BE2C (cell line): Measurements from ENCODE around the gene NLGN1.

Experiments
- DNase-seq: peaks from one replicate; pipeline ENCODE4 v3.0.0-alpha.2; 2020
- H3K27me3 ChIP-seq: fragments of 250-450 bp; sonication (Bioruptor Pico); 2 replicates; pipeline ENCODE4 v1.5.1; 2020; ENCODE audit warnings: mild to moderate bottlenecking
- H3K36me3 ChIP-seq: fragments of 250-450 bp; sonication (Bioruptor Pico); 2 replicates; pipeline ENCODE4 v1.5.1; 2020; ENCODE audit warnings: mild to moderate bottlenecking
- H3K4me1 ChIP-seq: fragments of 250-450 bp; sonication (Bioruptor Pico); 2 replicates; pipeline ENCODE4 v1.5.1; 2020
- H3K4me3 ChIP-seq: 2 replicates; pipeline ENCODE4 v1.5.1; 2011; ENCODE audit warnings: low read depth, low read length
- H3K9me3 ChIP-seq: fragments of 250-450 bp; sonication (Bioruptor Pico); 2 replicates; pipeline ENCODE4 v1.5.1; 2020
- TF ChIP-seq, protein P1 (sequence below): IDR thresholded peaks from 2 replicates; pipeline ENCODE4 v1.5.1; 2012; ENCODE audit warnings: mild to moderate bottlenecking, low read depth, low read length

Gene NLGN1

GRCh38 chr3:174146008-174146407 is 748.5 kb downstream of the NLGN1 start:
- no peaks in the 10 kb centered on the region for H3K9me3 ChIP-seq
- TF ChIP-seq, protein P1, sequence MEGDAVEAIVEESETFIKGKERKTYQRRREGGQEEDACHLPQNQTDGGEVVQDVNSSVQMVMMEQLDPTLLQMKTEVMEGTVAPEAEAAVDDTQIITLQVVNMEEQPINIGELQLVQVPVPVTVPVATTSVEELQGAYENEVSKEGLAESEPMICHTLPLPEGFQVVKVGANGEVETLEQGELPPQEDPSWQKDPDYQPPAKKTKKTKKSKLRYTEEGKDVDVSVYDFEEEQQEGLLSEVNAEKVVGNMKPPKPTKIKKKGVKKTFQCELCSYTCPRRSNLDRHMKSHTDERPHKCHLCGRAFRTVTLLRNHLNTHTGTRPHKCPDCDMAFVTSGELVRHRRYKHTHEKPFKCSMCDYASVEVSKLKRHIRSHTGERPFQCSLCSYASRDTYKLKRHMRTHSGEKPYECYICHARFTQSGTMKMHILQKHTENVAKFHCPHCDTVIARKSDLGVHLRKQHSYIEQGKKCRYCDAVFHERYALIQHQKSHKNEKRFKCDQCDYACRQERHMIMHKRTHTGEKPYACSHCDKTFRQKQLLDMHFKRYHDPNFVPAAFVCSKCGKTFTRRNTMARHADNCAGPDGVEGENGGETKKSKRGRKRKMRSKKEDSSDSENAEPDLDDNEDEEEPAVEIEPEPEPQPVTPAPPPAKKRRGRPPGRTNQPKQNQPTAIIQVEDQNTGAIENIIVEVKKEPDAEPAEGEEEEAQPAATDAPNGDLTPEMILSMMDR, result no peak
- no peaks in the 10 kb centered on the region for H3K27me3 ChIP-seq

DNA sequence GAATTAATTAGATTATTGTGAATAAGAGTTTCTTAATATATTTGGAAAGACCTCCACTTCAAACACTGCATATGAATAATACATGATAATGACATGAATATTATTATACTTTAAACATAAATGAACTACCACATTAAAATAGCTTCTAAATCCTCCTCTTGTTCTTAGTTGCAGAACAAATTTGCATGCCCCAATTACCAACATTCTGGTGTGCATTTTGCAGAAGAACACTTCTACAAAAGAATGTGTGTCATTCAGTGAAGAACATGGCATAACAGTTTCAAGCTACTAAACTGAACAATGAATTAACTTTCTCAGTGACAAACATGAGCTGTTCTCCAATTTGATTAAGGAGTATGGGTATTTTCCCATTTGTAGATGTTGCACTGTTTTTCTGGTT is 750.3 kb downstream of the NLGN1 start:
- Histone ChIP-seq H3K27me3 (no peaks in the 10 kb centered on the region), H3K4me1 (no peaks in the 10 kb centered on the region), H3K4me3 (no peak overlapping the region), H3K36me3 (no peaks in the 10 kb centered on the region), H3K9me3 (no peaks in the 10 kb centered on the region)
- TF ChIP-seq, protein P1, result no peak
- DNase-seq, result no peak

More at GRCh38 chr3:174146008-174146407, 748.5 kb downstream of the NLGN1 start:
- H3K36me3 ChIP-seq, result no peaks in the 10 kb centered on the region
- H3K4me3 ChIP-seq, result no peak overlapping the region
- DNase-seq, result no peak
- H3K4me1 ChIP-seq, result no peaks in the 10 kb centered on the region

DNA sequence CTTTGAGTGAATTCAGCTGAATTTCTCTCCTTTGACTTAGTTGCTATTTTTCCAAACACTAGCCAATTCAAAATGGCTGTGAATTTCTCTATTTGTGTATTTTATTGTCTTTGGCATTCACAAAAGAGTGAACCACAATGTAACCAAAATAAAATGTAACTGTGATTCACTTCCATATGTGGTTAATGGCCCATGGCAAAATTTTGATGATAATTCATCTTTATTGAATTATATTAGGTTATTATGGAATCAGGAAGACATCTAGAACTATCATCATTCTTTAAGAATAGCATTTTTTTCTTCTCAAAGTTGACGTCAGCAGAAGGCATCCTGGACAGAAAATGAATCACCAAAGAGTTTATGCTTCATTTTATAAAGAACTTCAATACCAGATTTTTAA is 756.3 kb downstream of the NLGN1 start:
- TF ChIP-seq, protein P1, result no peak
- H3K36me3 ChIP-seq, result no peaks in the 10 kb centered on the region
- no peaks in the 10 kb centered on the region; the same call in 1 of the 2 replicates for H3K27me3 ChIP-seq
- DNase-seq, result no peak
- H3K4me3 ChIP-seq, result no peak overlapping the region
- H3K9me3 ChIP-seq, result no peaks in the 10 kb centered on the region
- no peaks in the 10 kb centered on the region for H3K4me1 ChIP-seq

- no peak for DNase-seq
These were observed 758.7 kb downstream of the NLGN1 start for GRCh38 chr3:174156200-174156599.

DNA sequence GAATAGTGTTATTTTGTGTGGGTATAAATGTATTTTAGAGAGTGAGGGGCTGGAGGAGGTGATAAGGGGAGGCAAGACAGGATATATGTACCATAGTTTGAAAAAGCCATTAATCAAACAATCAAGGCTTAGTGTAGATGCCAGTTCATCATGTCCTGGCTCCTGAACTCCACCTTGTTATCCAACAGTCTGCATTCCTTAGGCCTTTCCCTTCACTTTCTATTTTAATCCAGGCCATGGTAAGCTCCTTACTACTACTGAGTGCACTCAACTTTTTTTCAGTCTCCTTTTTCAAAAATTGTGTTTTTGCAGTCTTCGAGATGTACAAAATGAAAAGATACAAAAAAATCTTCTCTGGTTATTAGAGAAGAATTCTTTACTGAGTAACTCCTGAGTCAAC is 761.1 kb downstream of the NLGN1 start:
- DNase-seq, result no peak
- H3K4me3 ChIP-seq, result no peak overlapping the region
- H3K9me3 ChIP-seq, result no peaks in the 10 kb centered on the region
- H3K4me1 ChIP-seq, result no peaks in the 10 kb centered on the region
- no peaks in the 10 kb centered on the region for H3K36me3 ChIP-seq
- TF ChIP-seq, protein P1, result no peak
- no peaks in the 10 kb centered on the region; the same call in 1 of the 2 replicates for H3K27me3 ChIP-seq

More at GRCh38 chr3:174156200-174156599, 758.7 kb downstream of the NLGN1 start:
- TF ChIP-seq, protein P1, result no peak
- Histone ChIP-seq H3K36me3 (no peaks in the 10 kb centered on the region), H3K4me1 (no peaks in the 10 kb centered on the region), H3K27me3 (no peaks in the 10 kb centered on the region; the same call in 1 of the 2 replicates), H3K4me3 (no peak overlapping the region), H3K9me3 (no peaks in the 10 kb centered on the region)

- Histone ChIP-seq H3K27me3 (no peaks in the 10 kb centered on the region; the same call in 1 of the 2 replicates), H3K4me1 (no peaks in the 10 kb centered on the region), H3K9me3 (no peaks in the 10 kb centered on the region), H3K4me3 (no peak overlapping the region), H3K36me3 (no peaks in the 10 kb centered on the region)
- TF ChIP-seq, protein P1, result no peak
- DNase-seq, result no peak
These were observed 762.1 kb downstream of the NLGN1 start for GRCh38 chr3:174159604-174160003.
